OCI-LY7 (cell line): Measurements from ENCODE around the gene LAMP5.

ENCODE experiments used
- EZH2phosphoT487 ChIP-seq: fragments of 200-600 bp; sonication (generic); IDR thresholded peaks from 2 replicates; pipeline ENCODE4 v1.6.1; 2018; ENCODE audit warnings: low read depth, borderline replicate concordance, mild to moderate bottlenecking, mixed run types, antibody characterized with exemption, low read length, moderate library complexity, mixed read lengths
- TF ChIP-seq, protein P1 (sequence below): fragments of 200-600 bp; sonication (generic); conservative IDR thresholded peaks from 2 replicates; pipeline ENCODE4 v1.5.1; 2014; ENCODE audit warnings: mild to moderate bottlenecking, antibody characterized with exemption, low read length, moderate library complexity, mixed read lengths

DNA sequence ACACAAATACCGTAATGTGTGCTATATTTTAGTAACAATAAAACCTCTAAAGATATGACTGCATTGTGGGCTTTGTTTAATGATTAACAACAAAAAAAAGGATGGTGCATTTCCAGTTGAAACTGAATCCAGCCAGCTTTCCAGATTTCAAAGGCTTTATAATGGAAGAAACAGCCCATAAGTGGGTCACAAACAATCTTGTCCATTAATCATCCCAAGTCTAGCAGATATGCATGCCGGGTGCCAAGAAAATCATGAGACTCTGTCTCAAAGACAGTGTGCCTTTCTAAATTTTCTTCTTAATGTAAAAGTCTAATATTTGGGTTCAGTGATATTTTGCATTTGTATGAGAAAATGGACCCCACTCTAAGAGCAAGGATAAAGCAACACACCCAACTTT, 20.6 kb upstream of the LAMP5 start:
- TF ChIP-seq, protein P1, sequence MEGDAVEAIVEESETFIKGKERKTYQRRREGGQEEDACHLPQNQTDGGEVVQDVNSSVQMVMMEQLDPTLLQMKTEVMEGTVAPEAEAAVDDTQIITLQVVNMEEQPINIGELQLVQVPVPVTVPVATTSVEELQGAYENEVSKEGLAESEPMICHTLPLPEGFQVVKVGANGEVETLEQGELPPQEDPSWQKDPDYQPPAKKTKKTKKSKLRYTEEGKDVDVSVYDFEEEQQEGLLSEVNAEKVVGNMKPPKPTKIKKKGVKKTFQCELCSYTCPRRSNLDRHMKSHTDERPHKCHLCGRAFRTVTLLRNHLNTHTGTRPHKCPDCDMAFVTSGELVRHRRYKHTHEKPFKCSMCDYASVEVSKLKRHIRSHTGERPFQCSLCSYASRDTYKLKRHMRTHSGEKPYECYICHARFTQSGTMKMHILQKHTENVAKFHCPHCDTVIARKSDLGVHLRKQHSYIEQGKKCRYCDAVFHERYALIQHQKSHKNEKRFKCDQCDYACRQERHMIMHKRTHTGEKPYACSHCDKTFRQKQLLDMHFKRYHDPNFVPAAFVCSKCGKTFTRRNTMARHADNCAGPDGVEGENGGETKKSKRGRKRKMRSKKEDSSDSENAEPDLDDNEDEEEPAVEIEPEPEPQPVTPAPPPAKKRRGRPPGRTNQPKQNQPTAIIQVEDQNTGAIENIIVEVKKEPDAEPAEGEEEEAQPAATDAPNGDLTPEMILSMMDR, result no peak
- no peak for TF ChIP-seq EZH2phosphoT487
